HG02943 (cell line): ENCODE measurements around the gene ATP5F1E.

Experiments
- ATAC-seq: cut with Tn5 transposase; IDR thresholded peaks from one replicate; pipeline ENCODE4 v1.9.1; 2021; ENCODE audit warnings: mild to moderate bottlenecking, low read depth, moderate library complexity; ENCODE audit not compliant: unreplicated experiment

ATP5F1E gene

DNA sequence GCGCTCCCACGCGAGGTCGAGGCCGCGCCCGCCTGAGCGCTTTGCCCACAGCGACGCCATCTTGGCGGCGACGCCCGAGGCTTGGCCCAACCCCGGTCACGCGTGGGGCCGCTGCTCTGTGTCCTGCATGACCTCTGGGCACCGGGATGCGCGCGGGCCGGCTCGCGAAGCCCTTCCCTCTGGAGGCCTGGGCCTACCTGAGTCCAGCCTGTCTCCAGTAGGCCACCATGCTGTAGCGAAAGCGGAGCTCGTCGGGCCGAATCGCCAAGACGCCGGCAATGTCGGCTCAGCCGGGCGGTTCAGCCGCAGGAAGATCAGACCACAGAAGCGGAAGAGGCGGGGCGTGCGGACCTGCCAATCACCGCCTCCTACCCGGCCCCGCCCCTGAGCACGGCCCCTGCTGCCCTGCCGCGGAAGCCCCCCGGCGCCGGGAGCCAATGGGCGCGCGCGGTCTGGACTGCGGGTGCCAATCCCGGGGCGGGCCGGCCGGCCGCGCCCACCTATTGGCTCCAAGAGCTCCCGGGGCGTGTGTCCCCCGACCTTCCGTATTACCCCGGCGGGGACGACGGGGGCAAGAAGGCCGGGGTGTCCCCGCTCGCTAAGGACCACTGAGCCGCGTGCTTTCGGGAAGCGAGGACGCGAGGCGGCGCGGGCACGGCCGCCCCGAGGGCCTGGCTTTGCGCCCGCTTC lies at the start of gene ATP5F1E:
TSS of gene ATP5F1E (minus strand) at position 313 of the 690 bp plus-strand sequence. CDS start at position 229, 84 bp downstream.
- peak; percentile 91 for ATAC-seq

GRCh38 chr20:59081036-59081435 lies 48.9 kb upstream of the ATP5F1E start:
- no peak for ATAC-seq

DNA sequence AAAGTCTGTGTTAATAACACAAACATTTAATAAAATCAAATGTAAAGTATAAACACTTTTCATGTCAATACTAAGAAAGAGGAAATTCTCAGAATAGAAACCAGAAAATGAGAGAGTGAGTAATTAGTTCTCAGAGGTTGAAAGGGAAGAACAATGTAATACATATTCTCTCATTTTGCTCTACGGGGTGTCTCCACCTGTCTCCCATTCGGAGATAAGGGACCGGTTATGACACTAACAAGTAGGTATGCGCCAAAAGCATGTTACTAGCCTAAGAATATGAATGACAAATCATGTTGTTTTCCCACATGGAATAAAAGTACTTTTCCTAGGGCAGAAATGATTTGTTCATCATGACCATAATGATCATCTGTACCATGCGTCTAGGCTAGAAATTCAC lies 46.1 kb upstream of the ATP5F1E start:
- no peak for ATAC-seq

DNA sequence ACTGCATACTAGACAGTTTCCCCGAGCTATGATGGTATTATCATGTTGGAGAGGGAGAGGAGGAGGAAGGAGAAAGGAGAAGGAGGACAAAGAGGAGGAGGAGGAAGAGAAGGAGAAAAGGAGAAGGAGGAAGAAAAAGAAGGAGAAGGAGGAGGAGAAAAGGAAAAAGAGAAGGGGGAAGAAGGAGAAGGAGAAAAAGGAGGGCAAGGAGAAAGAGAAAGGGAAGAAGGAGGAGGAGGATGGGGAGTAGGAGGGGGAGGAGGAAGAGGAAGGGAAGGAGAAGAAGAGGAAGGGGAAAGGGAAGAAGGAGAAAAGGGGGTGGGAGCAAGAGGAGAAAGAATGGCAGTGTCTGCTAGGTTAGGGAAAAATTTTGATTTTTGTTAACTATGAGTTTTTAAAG lies 45.6 kb upstream of the ATP5F1E start:
- ATAC-seq: no peak

DNA sequence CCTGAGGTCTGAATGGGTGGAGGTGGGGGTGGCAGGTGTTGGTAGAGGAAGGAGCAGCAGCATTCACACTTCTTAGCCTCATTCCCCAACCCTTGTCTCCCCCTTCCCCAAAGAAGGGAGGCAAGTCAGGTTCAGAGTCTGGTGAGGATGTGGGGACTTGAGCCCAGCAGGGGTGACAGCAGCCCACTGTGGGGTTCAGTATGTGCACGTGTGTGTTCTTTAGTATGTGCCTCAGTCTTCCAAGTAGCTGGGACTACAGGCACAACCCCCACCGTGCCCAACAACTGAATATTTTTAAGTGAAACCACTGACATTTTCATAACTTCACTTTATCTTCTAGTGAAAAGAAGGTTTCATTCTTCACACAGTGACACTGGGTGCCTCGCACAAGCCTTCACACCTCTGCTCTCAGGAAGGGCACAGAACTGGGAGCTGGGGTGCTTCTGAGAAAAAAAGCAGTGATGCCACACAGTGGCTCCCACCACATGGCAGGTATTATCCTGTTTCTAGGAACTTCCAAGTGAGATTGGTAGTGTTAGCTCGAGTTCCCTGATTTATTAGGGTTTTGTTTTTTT lies 43.9 kb upstream of the ATP5F1E start:
- no peak for ATAC-seq

- no peak for ATAC-seq
Observed at GRCh38 chr20:59074456-59074855, 42.3 kb upstream of the ATP5F1E start.

GRCh38 chr20:59073582-59073981 lies 41.4 kb upstream of the ATP5F1E start:
- no peak for ATAC-seq

- ATAC-seq: no peak
Observed at GRCh38 chr20:59071216-59071615, 39.1 kb upstream of the ATP5F1E start.

DNA sequence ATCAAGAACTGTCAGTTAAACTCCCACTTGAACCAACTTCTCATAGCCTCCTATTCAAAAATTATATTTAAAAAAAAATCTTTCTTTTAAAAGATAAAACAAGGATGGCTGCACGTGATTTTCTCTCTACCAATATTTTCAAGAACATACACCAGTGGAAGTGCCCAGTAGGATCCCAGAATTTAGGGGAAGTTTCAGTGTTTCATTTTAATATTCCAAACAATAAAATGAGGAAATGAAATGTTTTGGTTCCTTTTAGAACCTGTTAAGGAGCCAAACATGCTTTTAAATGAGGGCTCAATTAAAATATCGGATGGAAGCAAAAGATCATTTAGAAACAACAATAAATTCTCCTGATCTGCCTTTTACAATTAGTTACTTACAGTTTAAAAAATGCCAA lies 36.9 kb upstream of the ATP5F1E start:
- no peak for ATAC-seq

DNA sequence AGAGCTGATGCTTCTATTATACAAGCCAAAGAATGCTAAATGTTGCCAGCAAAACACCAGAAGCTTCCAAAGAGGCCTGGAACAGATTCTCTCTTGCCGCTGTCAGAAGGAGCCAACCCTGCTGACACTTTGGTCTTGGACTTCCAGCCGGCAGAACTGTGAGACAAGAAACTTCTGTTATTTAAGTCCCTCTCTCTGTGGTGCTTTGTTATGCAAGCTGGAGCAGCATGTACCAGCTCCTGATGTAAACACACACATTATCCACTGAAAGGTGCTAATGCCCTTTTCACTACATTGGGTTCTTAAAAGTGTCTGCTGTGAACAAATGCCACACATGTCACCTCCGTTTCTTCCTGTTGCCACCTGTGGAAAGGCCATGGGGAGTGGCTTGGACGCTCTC lies 36.4 kb upstream of the ATP5F1E start:
- no peak for ATAC-seq

GRCh38 chr20:59064214-59064722 lies 32.1 kb upstream of the ATP5F1E start:
- no peak for ATAC-seq

GRCh38 chr20:59063358-59064213 lies 31.5 kb upstream of the ATP5F1E start:
- no peak for ATAC-seq

- no peak for ATAC-seq
Observed at GRCh38 chr20:59062081-59062480, 29.9 kb upstream of the ATP5F1E start.

GRCh38 chr20:59055302-59055701 lies 23.2 kb upstream of the ATP5F1E start:
- no peak for ATAC-seq

DNA sequence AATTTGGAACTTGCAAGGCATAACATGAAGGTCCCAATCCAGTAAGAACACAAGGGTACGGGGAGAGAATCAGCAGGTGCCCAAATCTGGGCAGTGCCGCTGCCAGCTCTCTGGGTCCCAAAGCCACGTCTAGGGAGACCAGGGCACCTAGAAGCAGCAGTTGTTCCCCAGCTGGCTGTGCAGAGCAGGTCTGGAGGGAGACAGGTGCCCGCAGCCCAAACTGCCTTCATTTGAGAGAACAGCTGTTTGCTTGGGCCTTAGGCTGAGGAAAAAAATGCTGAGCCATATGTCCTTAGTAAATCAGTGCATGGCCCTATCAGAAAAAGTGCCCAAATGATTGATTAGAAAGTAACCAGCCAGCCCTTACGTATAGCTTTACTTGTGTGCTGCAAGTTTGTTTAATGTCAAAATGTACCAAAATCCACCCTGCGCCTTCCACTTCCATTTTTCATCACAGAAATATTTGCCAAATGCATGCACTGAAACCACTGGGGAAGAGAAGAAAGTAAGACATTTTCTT lies 19.6 kb upstream of the ATP5F1E start:
- no peak for ATAC-seq

- ATAC-seq: no peak
Observed at GRCh38 chr20:59050437-59050836, 18.3 kb upstream of the ATP5F1E start.

DNA sequence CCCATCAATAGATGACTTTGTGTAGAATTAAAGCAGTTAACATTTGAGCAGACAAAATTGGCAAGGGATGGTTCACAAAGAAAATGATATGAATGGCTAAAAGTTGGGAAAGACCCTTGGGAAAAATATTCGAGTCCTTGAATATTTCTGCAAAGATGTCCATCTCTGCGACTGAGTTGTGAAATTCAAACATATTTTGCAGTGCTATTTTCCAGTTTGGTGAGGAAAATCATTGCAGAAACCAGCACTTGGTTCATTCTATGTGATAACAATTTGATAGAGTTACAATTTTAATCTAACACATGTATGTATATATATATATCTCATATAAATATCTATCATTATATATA lies 16.5 kb upstream of the ATP5F1E start:
- ATAC-seq: no peak

- no peak for ATAC-seq
Observed at GRCh38 chr20:59047938-59048680, 16.0 kb upstream of the ATP5F1E start.

DNA sequence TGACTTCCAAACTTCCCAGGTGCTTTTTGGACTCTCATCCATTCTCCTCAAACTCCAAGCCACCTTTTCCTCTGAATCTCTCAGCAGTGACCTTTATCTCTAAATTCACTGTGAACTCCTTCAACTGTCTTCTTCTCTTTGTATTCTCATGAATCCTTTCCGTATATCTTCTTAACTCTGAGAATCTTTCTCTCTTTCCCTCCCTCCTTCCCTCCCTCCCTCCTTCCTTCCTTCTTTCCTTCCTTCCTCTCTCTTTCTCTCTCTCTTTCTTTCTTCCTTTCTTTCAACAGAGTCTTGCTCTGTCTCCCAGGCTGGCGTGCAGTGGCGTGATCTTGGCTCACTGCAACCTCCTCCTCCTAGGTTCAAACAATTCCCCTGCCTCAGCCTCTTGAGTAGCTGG lies 14.7 kb upstream of the ATP5F1E start:
- ATAC-seq: no peak

DNA sequence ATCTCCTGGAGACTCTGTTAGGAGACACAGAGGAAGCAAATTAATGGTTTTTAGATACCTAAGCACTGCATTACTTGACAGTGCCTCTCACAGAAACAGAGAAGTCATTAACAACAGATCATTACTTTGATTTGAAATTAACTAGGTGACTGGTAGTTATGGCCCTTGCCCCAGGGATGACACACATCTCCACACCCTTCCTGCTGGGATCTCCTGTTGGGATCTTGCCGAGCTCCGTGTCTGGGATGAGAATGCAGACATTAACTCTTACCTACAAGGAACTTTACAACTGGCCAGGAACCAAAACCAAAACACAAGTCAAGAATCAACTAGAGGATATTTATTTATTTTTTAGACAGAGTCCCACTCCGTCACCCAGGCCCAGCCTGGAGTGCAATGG lies 12.7 kb upstream of the ATP5F1E start:
- ATAC-seq: no peak

- ATAC-seq: no peak
Observed at GRCh38 chr20:59044295-59044694, 12.2 kb upstream of the ATP5F1E start.
